ENCODE data around the gene LGALSL. TPM values are rescaled to one million over a fixed set of nuclear protein-coding genes. Genes with fewer than 3 reads are reported as not detected.

The LGALSL gene
- total RNA-seq, 6 donors from 2014 or later, result 8.4 to 31.5 (median 21.1) TPM

GRCh38 chr2:64481665-64482064, 27.7 kb downstream of the LGALSL start:
- 88 to 95% methylated on average over 5 of the region's 5 CpGs for WGBS, 2 donors
- no peak overlapping the region for H3K4me3 ChIP-seq
- no peaks in the 10 kb centered on the region for H3K27me3 ChIP-seq
- no peaks in the 10 kb centered on the region for H3K9me3 ChIP-seq
- TF ChIP-seq POLR2A (IDR thresholded peaks at IDR 0.05) (no peak), CTCF (IDR thresholded peaks at IDR 0.05) (no peak), EP300 (IDR thresholded peaks at IDR 0.05) (no peak), POLR2AphosphoS5 (IDR thresholded peaks at IDR 0.05) (no peak)
- H3K27ac ChIP-seq, result no peak overlapping the region
- DNase-seq (no peak), ATAC-seq (ENCODE audit: low FRiP score in 2 of 2) (no peak)
- no peaks in the 10 kb centered on the region for H3K36me3 ChIP-seq
- no peaks in the 10 kb centered on the region for H3K4me1 ChIP-seq

GRCh38 chr2:64482243-64482642, 28.3 kb downstream of the LGALSL start:
- no peaks in the 10 kb centered on the region for H3K9me3 ChIP-seq
- 88 to 93% methylated on average over 1 of the region's 1 CpG for WGBS, 2 donors
- DNase-seq (no peak), ATAC-seq (ENCODE audit: low FRiP score in 2 of 2) (no peak)
- TF ChIP-seq POLR2A (IDR thresholded peaks at IDR 0.05) (no peak), POLR2AphosphoS5 (IDR thresholded peaks at IDR 0.05) (no peak)
- no peaks in the 10 kb centered on the region for H3K27me3 ChIP-seq
- no peaks in the 10 kb centered on the region for H3K36me3 ChIP-seq
- H3K4me1 ChIP-seq, result no peaks in the 10 kb centered on the region
- H3K4me3 ChIP-seq, result no peak overlapping the region
- no peak overlapping the region for H3K27ac ChIP-seq

- no peak overlapping the region for H3K4me3 ChIP-seq
- ATAC-seq (ENCODE audit: low FRiP score in 2 of 2), result no peak
- peak in 1 of 2 donors; percentile 18 for TF ChIP-seq POLR2AphosphoS5 (IDR thresholded peaks at IDR 0.05)
- TF ChIP-seq POLR2A (IDR thresholded peaks at IDR 0.05), result no peak
- TF ChIP-seq EP300 (IDR thresholded peaks at IDR 0.05), result no peak
- no peak for TF ChIP-seq CTCF (IDR thresholded peaks at IDR 0.05)
- no peaks in the 10 kb centered on the region for H3K36me3 ChIP-seq
- DNase-seq, result peak in 1 of 2 donors; percentile 23
- no peaks in the 10 kb centered on the region for H3K27me3 ChIP-seq
- peaks cover 0 to 3% (median 0%) of the 10 kb centered on the region in 4 donors for H3K4me1 ChIP-seq
- WGBS, 2 donors, result 56 to 57% methylated on average over 5 of the region's 5 CpGs
- no peak overlapping the region for H3K27ac ChIP-seq
- no peaks in the 10 kb centered on the region for H3K9me3 ChIP-seq
Observed at GRCh38 chr2:64482765-64483504, 29.0 kb downstream of the LGALSL start.

- Histone ChIP-seq H3K27me3 (no peaks in the 10 kb centered on the region), H3K4me3 (no peak overlapping the region), H3K36me3 (no peaks in the 10 kb centered on the region), H3K4me1 (peaks cover 0 to 19% (median 3%) of the 10 kb centered on the region in 4 donors), H3K27ac (no peak overlapping the region), H3K9me3 (no peaks in the 10 kb centered on the region)
- no peak for TF ChIP-seq POLR2AphosphoS5 (IDR thresholded peaks at IDR 0.05)
- no peak for TF ChIP-seq CTCF (IDR thresholded peaks at IDR 0.05)
- no peak for TF ChIP-seq EP300 (IDR thresholded peaks at IDR 0.05)
- TF ChIP-seq POLR2A (IDR thresholded peaks at IDR 0.05), result no peak
- 62 to 67% methylated on average over 4 of the region's 4 CpGs for WGBS, 2 donors
- no peak for DNase-seq
- peak in 1 of 2 donors; percentile 27 for ATAC-seq (ENCODE audit: low FRiP score in 2 of 2)
Observed at GRCh38 chr2:64485331-64485730, 31.4 kb downstream of the LGALSL start.

- peak in 1 of 2 donors; percentile 77 for ATAC-seq (ENCODE audit: low FRiP score in 2 of 2)
- no peaks in the 10 kb centered on the region for H3K9me3 ChIP-seq
- 59 to 63% methylated on average over 8 of the region's 8 CpGs for WGBS, 2 donors
- H3K4me1 ChIP-seq, result peaks cover 0 to 19% (median 3%) of the 10 kb centered on the region in 4 donors
- no peak overlapping the region for H3K27ac ChIP-seq
- H3K36me3 ChIP-seq, result no peaks in the 10 kb centered on the region
- no peak overlapping the region for H3K4me3 ChIP-seq
- DNase-seq, result no peak
- TF ChIP-seq POLR2AphosphoS5 (IDR thresholded peaks at IDR 0.05), result no peak
- no peak for TF ChIP-seq POLR2A (IDR thresholded peaks at IDR 0.05)
- TF ChIP-seq CTCF (IDR thresholded peaks at IDR 0.05), result no peak
- TF ChIP-seq EP300 (IDR thresholded peaks at IDR 0.05), result no peak
- H3K27me3 ChIP-seq, result no peaks in the 10 kb centered on the region
Observed at GRCh38 chr2:64485961-64486360, 32.0 kb downstream of the LGALSL start.
